ENCODE data around the gene RNF208. TPM values are rescaled to one million over a fixed set of nuclear protein-coding genes. Genes with fewer than 3 reads are reported as not detected.
A peak's percentile ranks its signal among the peaks of the same experiment; 100 is the strongest.

RNF208 gene
- total RNA-seq, 4 donors from 2014 or later = 2.3 to 26.5 (median 7.5) TPM; not detected in 1

DNA sequence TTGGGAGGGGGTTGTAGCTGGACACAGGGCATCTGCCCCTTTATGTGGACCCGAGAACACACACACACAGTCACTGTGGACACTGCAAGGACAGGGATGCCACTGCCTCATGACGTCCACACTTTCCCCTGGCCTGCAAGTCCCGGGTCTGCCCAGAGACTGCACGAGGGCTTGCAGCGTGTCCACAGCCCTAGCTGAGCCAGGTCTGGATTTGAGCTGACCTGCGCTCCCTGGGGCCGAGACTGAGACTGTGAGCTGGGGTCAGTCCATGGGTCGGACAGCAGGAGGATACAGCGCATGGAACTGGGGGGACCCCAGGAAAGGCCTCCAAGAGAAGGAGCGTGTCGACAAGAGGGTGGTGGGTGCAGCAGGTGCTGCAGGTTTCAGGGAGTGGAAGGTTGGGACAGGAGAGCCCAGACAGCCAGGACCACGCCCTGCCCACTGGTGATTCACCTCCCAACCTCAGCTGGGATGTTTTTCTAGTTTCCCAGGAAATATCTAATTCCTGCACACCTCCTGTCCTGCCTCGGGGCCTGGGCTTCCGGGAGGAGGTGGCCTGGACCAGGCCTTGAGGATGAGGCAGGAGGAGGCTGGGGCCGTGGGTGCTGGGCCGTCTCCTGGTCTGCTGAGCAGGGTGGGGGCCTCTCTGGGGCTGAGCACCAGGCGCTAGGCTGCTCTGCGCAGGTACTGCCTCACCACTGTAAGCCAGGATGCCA is 4.5 kb upstream of the RNF208 start:
- Histone ChIP-seq H3K4me3 (no peak overlapping the region), H3K4me1 (peaks cover 14 to 52% (median 36%) of the 10 kb centered on the region in 4 donors), H3K9me3 (no peaks in the 10 kb centered on the region), H3K27me3 (peaks cover 36% of the 10 kb centered on the region), H3K27ac (no peak overlapping the region), H3K36me3 (no peaks in the 10 kb centered on the region)
- in situ Hi-C loops (cut with MboI; ENCODE audit: low pct_ligation_motif_present in 1 of 4, low pct_unique_long_range_greater_than_20kb in 1 of 4, low sequenced_read_pairs in 3 of 4) (loop anchor here in 1 of 4 donors (10.0 kb wide), 1 partner anchor 102 kb away; no protein-coding TSS in a partner anchor), intact Hi-C loops (cut with DNase I; ENCODE audit: low total_unique reads) (loop anchor here (5.0 kb wide), 1 partner anchor 99 kb away; no protein-coding TSS in a partner anchor)
- no peak for DNase-seq
- WGBS, 2 donors (ENCODE audit: low coverage in 1 of 2) = 70% methylated on average over 13 of the region's 18 CpGs; no CpG with 5 or more reads in 1 of the 2 donors
- TF ChIP-seq POLR2AphosphoS5 (IDR thresholded peaks at IDR 0.05) (no peak), EP300 (IDR thresholded peaks at IDR 0.05; ENCODE audit: low read depth) (no peak), POLR2A (IDR thresholded peaks at IDR 0.05) (no peak)
- TF ChIP-seq, protein P1, sequence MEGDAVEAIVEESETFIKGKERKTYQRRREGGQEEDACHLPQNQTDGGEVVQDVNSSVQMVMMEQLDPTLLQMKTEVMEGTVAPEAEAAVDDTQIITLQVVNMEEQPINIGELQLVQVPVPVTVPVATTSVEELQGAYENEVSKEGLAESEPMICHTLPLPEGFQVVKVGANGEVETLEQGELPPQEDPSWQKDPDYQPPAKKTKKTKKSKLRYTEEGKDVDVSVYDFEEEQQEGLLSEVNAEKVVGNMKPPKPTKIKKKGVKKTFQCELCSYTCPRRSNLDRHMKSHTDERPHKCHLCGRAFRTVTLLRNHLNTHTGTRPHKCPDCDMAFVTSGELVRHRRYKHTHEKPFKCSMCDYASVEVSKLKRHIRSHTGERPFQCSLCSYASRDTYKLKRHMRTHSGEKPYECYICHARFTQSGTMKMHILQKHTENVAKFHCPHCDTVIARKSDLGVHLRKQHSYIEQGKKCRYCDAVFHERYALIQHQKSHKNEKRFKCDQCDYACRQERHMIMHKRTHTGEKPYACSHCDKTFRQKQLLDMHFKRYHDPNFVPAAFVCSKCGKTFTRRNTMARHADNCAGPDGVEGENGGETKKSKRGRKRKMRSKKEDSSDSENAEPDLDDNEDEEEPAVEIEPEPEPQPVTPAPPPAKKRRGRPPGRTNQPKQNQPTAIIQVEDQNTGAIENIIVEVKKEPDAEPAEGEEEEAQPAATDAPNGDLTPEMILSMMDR (IDR thresholded peaks at IDR 0.05) = no peak

DNA sequence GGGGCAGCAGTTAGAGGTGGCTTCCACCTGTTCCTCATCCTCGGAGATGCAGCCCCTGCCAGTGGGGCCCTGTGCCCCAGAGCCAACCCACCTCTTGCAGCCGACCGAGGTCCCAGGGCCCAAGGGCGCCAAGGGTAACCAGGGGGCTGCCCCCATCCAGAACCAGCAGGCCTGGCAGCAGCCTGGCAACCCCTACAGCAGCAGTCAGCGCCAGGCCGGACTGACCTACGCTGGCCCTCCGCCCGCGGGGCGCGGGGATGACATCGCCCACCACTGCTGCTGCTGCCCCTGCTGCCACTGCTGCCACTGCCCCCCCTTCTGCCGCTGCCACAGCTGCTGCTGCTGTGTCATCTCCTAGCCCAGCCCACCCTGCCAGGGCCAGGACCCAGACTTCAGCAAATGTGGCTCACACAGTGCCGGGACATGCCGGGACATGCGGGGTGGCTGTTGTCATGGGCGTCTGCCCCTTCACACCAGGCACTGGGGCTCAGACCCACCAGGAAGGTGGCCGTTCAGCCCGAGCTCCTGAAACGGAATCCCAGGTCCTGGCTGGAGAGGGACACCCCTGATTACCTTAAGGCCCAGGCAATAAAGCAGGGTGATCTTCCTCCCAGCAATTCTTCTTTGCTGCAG is 3.8 kb upstream of the RNF208 start:
- in situ Hi-C loops (cut with MboI; ENCODE audit: low pct_ligation_motif_present in 1 of 4, low pct_unique_long_range_greater_than_20kb in 1 of 4, low sequenced_read_pairs in 3 of 4) (loop anchor here in 1 of 4 donors (10.0 kb wide), 1 partner anchor 101 kb away; no protein-coding TSS in a partner anchor), intact Hi-C loops (cut with DNase I; ENCODE audit: low total_unique reads) (loop anchor here (5.0 kb wide), 1 partner anchor 99 kb away; no protein-coding TSS in a partner anchor)
- no peak for DNase-seq
- H3K4me1 ChIP-seq = peaks cover 18 to 54% (median 38%) of the 10 kb centered on the region in 4 donors
- no peak for TF ChIP-seq EP300 (IDR thresholded peaks at IDR 0.05; ENCODE audit: low read depth)
- TF ChIP-seq POLR2A (IDR thresholded peaks at IDR 0.05) = no peak
- no peak for TF ChIP-seq POLR2AphosphoS5 (IDR thresholded peaks at IDR 0.05)
- TF ChIP-seq, protein P1 (IDR thresholded peaks at IDR 0.05) = no peak
- no peak overlapping the region for H3K4me3 ChIP-seq
- WGBS, 2 donors (ENCODE audit: low coverage in 1 of 2) = 85% methylated on average over 14 of the region's 21 CpGs; no CpG with 5 or more reads in 1 of the 2 donors
- H3K9me3 ChIP-seq = no peaks in the 10 kb centered on the region
- H3K36me3 ChIP-seq = no peaks in the 10 kb centered on the region
- no peak overlapping the region for H3K27ac ChIP-seq
- peaks cover 29% of the 10 kb centered on the region for H3K27me3 ChIP-seq

DNA sequence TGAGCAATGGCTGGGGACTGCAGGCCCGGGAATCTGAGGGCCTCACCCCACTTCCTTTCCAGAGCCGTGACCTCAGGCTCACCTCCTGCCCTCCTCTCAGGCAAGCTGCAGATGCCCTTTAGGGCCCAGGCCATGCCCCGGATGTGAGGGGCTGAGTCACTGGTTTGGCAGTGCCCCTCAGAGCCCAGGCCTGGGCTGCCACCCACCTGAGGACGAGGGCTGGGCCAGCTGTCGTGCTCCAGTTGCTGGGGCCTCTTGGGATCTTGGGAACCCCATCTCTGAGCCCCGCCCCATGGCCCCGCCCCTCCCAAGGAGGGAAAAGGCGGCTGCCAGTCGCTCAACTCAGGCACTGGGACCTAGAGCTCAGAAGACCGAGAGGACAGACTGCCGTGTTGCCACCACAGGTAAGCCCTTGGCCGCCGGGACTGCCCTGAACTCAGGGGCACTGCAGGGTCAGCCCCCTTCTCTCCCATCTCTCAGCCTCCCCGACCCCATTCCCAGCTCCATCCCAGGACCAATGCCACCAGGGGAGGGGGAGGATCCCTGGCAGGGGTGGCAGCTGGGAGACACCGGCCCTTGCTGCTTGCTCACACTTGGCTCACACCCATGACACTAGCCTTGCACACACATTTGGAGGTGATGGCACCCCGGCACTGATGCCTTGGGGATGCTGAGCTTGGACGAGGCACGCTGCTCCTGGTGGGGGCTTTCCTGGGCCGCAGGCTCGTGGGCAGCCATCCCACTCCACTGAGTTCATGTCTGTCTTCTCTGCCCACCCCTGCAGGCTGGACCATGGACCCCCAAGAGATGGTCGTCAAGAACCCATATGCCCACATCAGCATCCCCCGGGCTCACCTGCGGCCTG is 3.0 kb upstream of the RNF208 start, which contains the start of gene CYSRT1:
TSS of gene CYSRT1 (plus strand) at position 345 of the 865 bp plus-strand sequence. CDS start at position 793, 448 bp downstream.
- Histone ChIP-seq H3K36me3 (no peaks in the 10 kb centered on the region), H3K27me3 (peaks cover 21% of the 10 kb centered on the region), H3K4me1 (peaks cover 18 to 49% (median 36%) of the 10 kb centered on the region in 4 donors), H3K9me3 (no peaks in the 10 kb centered on the region), H3K4me3 (peak within 1 kb of the TSS; percentile 56 to 98 (median 70)), H3K27ac (peak within 1 kb of the TSS; percentile 91 to 96 (median 92))
- in situ Hi-C loops (cut with MboI; ENCODE audit: low pct_ligation_motif_present in 1 of 4, low pct_unique_long_range_greater_than_20kb in 1 of 4, low sequenced_read_pairs in 3 of 4) = loop anchor here in 2 of 4 donors (10.0 to 25.0 kb wide), 2 partner anchors 100 to 113 kb away; partner anchors contain the start of gene DPP7 (in 1 of the 2)
- intact Hi-C loops (cut with DNase I; ENCODE audit: low total_unique reads) = loop anchor here (5.0 kb wide), 1 partner anchor 98 kb away; no protein-coding TSS in a partner anchor
- WGBS, 2 donors (ENCODE audit: low coverage in 1 of 2) = 47% methylated on average over 20 of the region's 23 CpGs; no CpG with 5 or more reads in 1 of the 2 donors
- TF ChIP-seq, protein P1 (IDR thresholded peaks at IDR 0.05) = no peak
- no peak for TF ChIP-seq EP300 (IDR thresholded peaks at IDR 0.05; ENCODE audit: low read depth)
- no peak for TF ChIP-seq POLR2AphosphoS5 (IDR thresholded peaks at IDR 0.05)
- no peak for TF ChIP-seq POLR2A (IDR thresholded peaks at IDR 0.05)
- DNase-seq = no peak
